Liver (tissue), 9 donors: ENCODE measurements around the gene SORL1. TPM values are rescaled to one million over a fixed set of nuclear protein-coding genes. Genes with fewer than 3 reads are reported as not detected.

Experiments
- DNase-seq: peaks from one replicate; pipeline ENCODE4 v3.0.0-alpha.2; 2017; ENCODE audit warnings: low spot score
- H3K27ac ChIP-seq, 2 donors: one replicate each; pipeline ENCODE4 v1.7.0; 2013; ENCODE audit warnings: inconsistent platforms in 2 of 2, low read length in 2 of 2, control low read depth in 1 of 2, low read depth in 1 of 2, mild to moderate bottlenecking in 1 of 2
- H3K27me3 ChIP-seq, 4 donors: one replicate each; pipeline versions ENCODE4 v1.6.1 to v1.7.0; 2013; ENCODE audit warnings: low read length in 3 of 4, inconsistent platforms in 1 of 4, mild to moderate bottlenecking in 1 of 4, moderate library complexity in 1 of 4; ENCODE audit not compliant: control insufficient read depth in 4 of 4, insufficient read depth in 4 of 4
- H3K36me3 ChIP-seq, 4 donors: one replicate each; pipeline versions ENCODE4 v1.6.1 to v1.7.0; 2013; ENCODE audit warnings: low read length in 3 of 4, mild to moderate bottlenecking in 3 of 4, low read depth in 1 of 4, moderate library complexity in 1 of 4; ENCODE audit not compliant: control insufficient read depth in 4 of 4, insufficient read depth in 3 of 4
- H3K4me1 ChIP-seq, 4 donors: one replicate each; pipeline versions ENCODE4 v1.6.1 to v1.7.0; 2013; ENCODE audit warnings: low read length in 3 of 4, mild to moderate bottlenecking in 3 of 4, moderate library complexity in 1 of 4; ENCODE audit not compliant: control insufficient read depth in 4 of 4, insufficient read depth in 4 of 4
- H3K4me3 ChIP-seq, 3 donors: one replicate each; pipeline versions ENCODE4 v1.6.1 to v1.7.0; 2013; ENCODE audit warnings: low read length in 3 of 3, control low read depth in 1 of 3, low read depth in 1 of 3, mild to moderate bottlenecking in 1 of 3
- H3K9ac ChIP-seq, 2 donors: one replicate each; pipeline ENCODE4 v1.7.0; 2013; ENCODE audit warnings: low read length in 2 of 2, mild to moderate bottlenecking in 2 of 2, moderate library complexity in 2 of 2, control low read depth in 1 of 2, low read depth in 1 of 2
- H3K9me3 ChIP-seq, 4 donors: one replicate each; pipeline versions ENCODE4 v1.6.1 to v1.7.0; 2013; ENCODE audit warnings: low read length in 3 of 4; ENCODE audit not compliant: control insufficient read depth in 4 of 4
- ATF3 ChIP-seq: IDR thresholded peaks from 2 replicates; pipeline ENCODE4 v1.6.1; 2016; ENCODE audit warnings: antibody characterized with exemption
- CTCF ChIP-seq: fragments of 150-350 bp; IDR thresholded peaks from 2 replicates; pipeline ENCODE4 v1.5.1; 2017; ENCODE audit warnings: improper control_type of control experiment, low read depth, low read length; ENCODE audit not compliant: missing input control
- EGR1 ChIP-seq, 2 donors: IDR thresholded peaks; 2 replicates each; pipeline ENCODE4 v1.6.1; 2016 to 2018; ENCODE audit warnings: antibody characterized with exemption in 2 of 2, low read depth in 2 of 2
- FOXA1 ChIP-seq: IDR thresholded peaks from 2 replicates; pipeline ENCODE4 v1.6.1; 2016; ENCODE audit warnings: antibody characterized with exemption
- GABPA ChIP-seq, 2 donors: IDR thresholded peaks in 1 of 2; conservative IDR thresholded peaks in 1 of 2; 2 replicates each; pipeline ENCODE4 v1.6.1; 2016; ENCODE audit warnings: antibody characterized with exemption in 2 of 2, mild to moderate bottlenecking in 1 of 2, moderate library complexity in 1 of 2
- HNF4A ChIP-seq, 2 donors: conservative IDR thresholded peaks; 2 replicates each; pipeline ENCODE4 v1.6.1; 2016; ENCODE audit warnings: antibody characterized with exemption in 2 of 2, mild to moderate bottlenecking in 2 of 2
- HNF4G ChIP-seq: IDR thresholded peaks from 2 replicates; pipeline ENCODE4 v1.6.1; 2016; ENCODE audit warnings: antibody characterized with exemption
- JUND ChIP-seq, 2 donors: IDR thresholded peaks; 2 replicates each; pipeline ENCODE4 v1.6.1; 2016; ENCODE audit warnings: antibody characterized with exemption in 2 of 2
- MAX ChIP-seq: IDR thresholded peaks from 2 replicates; pipeline ENCODE4 v1.6.1; 2016; ENCODE audit warnings: antibody characterized with exemption
- NR2F2 ChIP-seq: IDR thresholded peaks from 2 replicates; pipeline ENCODE4 v1.6.1; 2016; ENCODE audit warnings: antibody characterized with exemption
- RAD21 ChIP-seq, 2 donors: IDR thresholded peaks; 2 replicates each; pipeline ENCODE4 v1.6.1; 2016; ENCODE audit warnings: antibody characterized with exemption in 2 of 2, mild to moderate bottlenecking in 2 of 2
- REST ChIP-seq: IDR thresholded peaks from 2 replicates; pipeline ENCODE4 v1.6.1; 2016; ENCODE audit warnings: antibody characterized with exemption, mild to moderate bottlenecking
- RXRA ChIP-seq, 2 donors: IDR thresholded peaks; 2 replicates each; pipeline ENCODE4 v1.6.1; 2017 to 2018; ENCODE audit warnings: antibody characterized with exemption in 2 of 2, mild to moderate bottlenecking in 1 of 2
- SP1 ChIP-seq: IDR thresholded peaks from 2 replicates; pipeline ENCODE4 v1.6.1; 2018; ENCODE audit warnings: antibody characterized with exemption, mild to moderate bottlenecking
- TAF1 ChIP-seq: conservative IDR thresholded peaks from 2 replicates; pipeline ENCODE4 v1.6.1; 2016; ENCODE audit warnings: antibody characterized with exemption, mild to moderate bottlenecking
- YY1 ChIP-seq: IDR thresholded peaks from 2 replicates; pipeline ENCODE4 v1.6.1; 2016; ENCODE audit warnings: antibody characterized with exemption, mild to moderate bottlenecking
- ZBTB33 ChIP-seq: IDR thresholded peaks from 2 replicates; pipeline ENCODE4 v1.6.1; 2016; ENCODE audit warnings: antibody characterized with exemption
- WGBS: extraction: QIAGEN DNeasy Blood & Tissue Kit; methylation state at CpG from one replicate; pipeline ENCODE4 v1.1.7; 2013; 5-methylcytosine and 5-hydroxymethylcytosine counted together
- polyA plus RNA-seq, 2 donors: library from polyadenylated mRNA; stranded (reverse) in 1 of 2; unstranded in 1 of 2; fragments of 200-250 nt in 1 of 2; fragments of >200 nt in 1 of 2; fragmentation: Nextera tagmentation in 1 of 2; extraction: Ambion mirVana in 1 of 2; gene quantifications; one replicate each; pipeline versions ENCODE4 v1.2.1 to v1.2.3, GENCODE V29; 2013 to 2015
- total RNA-seq, 2 donors: library from RNA; depleted of rRNA; stranded (reverse); fragments of >200 nt; gene quantifications; one replicate each; pipeline ENCODE4 v1.2.3, GENCODE V29; 2014
- donor health status: healthy.
- donor health status: healthy.
- donor health status: healthy.
- donor health status: healthy.
- donor health status: healthy.

SORL1 gene
- total and polyA plus RNA-seq, 4 donors: 14.6 to 124 (median 25.4) TPM

GRCh38 chr11:121439759-121440158 lies 12.4 kb upstream of the SORL1 start:
- DNase-seq: no peak
- Histone ChIP-seq H3K36me3 (no peaks in the 10 kb centered on the region), H3K27me3 (no peaks in the 10 kb centered on the region), H3K4me3 (no peak overlapping the region), H3K27ac (no peak overlapping the region), H3K4me1 (peaks cover 0 to 11% (median 6%) of the 10 kb centered on the region in 4 donors), H3K9ac (no peak overlapping the region), H3K9me3 (no peaks in the 10 kb centered on the region)
- TF ChIP-seq MAX: no peak

GRCh38 chr11:121441521-121441920 lies 10.6 kb upstream of the SORL1 start:
- Histone ChIP-seq H3K27me3 (no peaks in the 10 kb centered on the region), H3K4me3 (no peak overlapping the region), H3K9ac (no peak overlapping the region), H3K9me3 (no peaks in the 10 kb centered on the region), H3K4me1 (peaks cover 0 to 13% (median 8%) of the 10 kb centered on the region in 4 donors), H3K36me3 (no peaks in the 10 kb centered on the region), H3K27ac (no peak overlapping the region)
- no peak for TF ChIP-seq NR2F2
- TF ChIP-seq MAX: no peak
- no peak for TF ChIP-seq JUND (IDR thresholded peaks at IDR 0.05)
- no peak for TF ChIP-seq TAF1
- no peak for TF ChIP-seq SP1
- no peak for TF ChIP-seq REST
- TF ChIP-seq YY1: no peak
- no peak for TF ChIP-seq ZBTB33
- no peak for TF ChIP-seq RXRA (IDR thresholded peaks at IDR 0.05)
- no peak for TF ChIP-seq ATF3
- no peak for TF ChIP-seq EGR1 (IDR thresholded peaks at IDR 0.05; ENCODE audit: low read depth in 2 of 2)
- no peak for TF ChIP-seq GABPA (IDR thresholded peaks at IDR 0.05 in 1 of 2, conservative IDR thresholded peaks at IDR 0.05 in 1 of 2)
- no peak for TF ChIP-seq FOXA1
- no peak for TF ChIP-seq HNF4A (conservative IDR thresholded peaks at IDR 0.05)
- TF ChIP-seq RAD21 (IDR thresholded peaks at IDR 0.05): no peak
- no peak for TF ChIP-seq HNF4G
- no peak for TF ChIP-seq CTCF
- no peak for DNase-seq
- 93% methylated on average over 2 of the region's 2 CpGs for WGBS
